ENCODE measurements around the gene MME. TPM values are rescaled to one million over a fixed set of nuclear protein-coding genes. Genes with fewer than 3 reads are reported as not detected.

Gene MME
- total RNA-seq (2022): 12.8 and 14.4 TPM in 2 replicates
- percentile 38 among the genes with signal in this experiment for Bru-seq, nascent RNA
- percentile 32 among the genes with signal in this experiment for BruChase-seq, experiment 1, labeled RNA remaining after a 6-hour chase
- BruChase-seq, experiment 2, labeled RNA remaining after a 2-hour chase: percentile 26 among the genes with signal in this experiment
- long read RNA-seq, partial matches to known transcripts: 4 of 9 reads
- long read RNA-seq, other reads (novel, unspliced or antisense): 4 of 9 reads

- CTCF ChIA-PET: no interaction called here
- peak; percentile 58 for DNase-seq
- no TSS peak for BruUV-seq (replicated peaks)
Measured at GRCh38 chr3:155079746-155080487, at the start of gene MME. MME (plus strand) TSS chr3:155080319; CDS start chr3:155084168, 3,849 bp downstream.

DNA sequence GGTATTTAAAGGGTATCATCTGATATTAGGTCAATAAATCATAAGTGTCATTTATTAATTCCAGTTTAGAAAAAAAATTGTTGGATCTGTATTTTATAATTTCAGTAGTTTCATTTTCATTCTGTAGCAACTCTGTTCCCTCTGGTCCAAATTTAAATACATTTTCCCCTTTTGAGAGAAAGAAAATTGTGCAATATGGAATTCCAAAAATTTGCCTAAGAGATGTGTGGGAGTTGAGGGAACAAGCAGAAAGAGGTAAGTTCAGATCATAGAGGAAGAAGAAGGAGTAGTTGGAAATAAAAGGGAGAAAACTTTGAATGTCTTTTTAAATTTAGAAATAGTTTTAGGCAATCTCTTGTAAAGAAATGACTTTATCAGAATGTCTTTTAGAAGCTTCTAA is 48.9 kb upstream of the MME start:
- H3K4me3 Mint-ChIP-seq (ENCODE audit: low read depth, unreplicated experiment): no peak overlapping the region
- BruUV-seq (replicated peaks): no TSS peak
- intact Hi-C loops (cut with micrococcal nuclease; ENCODE audit: unreplicated experiment): no loop called here

More at GRCh38 chr3:155079746-155080487, at the start of gene MME:
- TF ChIP-seq, protein P1, sequence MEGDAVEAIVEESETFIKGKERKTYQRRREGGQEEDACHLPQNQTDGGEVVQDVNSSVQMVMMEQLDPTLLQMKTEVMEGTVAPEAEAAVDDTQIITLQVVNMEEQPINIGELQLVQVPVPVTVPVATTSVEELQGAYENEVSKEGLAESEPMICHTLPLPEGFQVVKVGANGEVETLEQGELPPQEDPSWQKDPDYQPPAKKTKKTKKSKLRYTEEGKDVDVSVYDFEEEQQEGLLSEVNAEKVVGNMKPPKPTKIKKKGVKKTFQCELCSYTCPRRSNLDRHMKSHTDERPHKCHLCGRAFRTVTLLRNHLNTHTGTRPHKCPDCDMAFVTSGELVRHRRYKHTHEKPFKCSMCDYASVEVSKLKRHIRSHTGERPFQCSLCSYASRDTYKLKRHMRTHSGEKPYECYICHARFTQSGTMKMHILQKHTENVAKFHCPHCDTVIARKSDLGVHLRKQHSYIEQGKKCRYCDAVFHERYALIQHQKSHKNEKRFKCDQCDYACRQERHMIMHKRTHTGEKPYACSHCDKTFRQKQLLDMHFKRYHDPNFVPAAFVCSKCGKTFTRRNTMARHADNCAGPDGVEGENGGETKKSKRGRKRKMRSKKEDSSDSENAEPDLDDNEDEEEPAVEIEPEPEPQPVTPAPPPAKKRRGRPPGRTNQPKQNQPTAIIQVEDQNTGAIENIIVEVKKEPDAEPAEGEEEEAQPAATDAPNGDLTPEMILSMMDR (IDR thresholded peaks at IDR 0.05; ENCODE audit: unreplicated experiment): no peak
- intact Hi-C loops (cut with micrococcal nuclease; ENCODE audit: unreplicated experiment): loop anchor here (2.0 to 5.0 kb wide), 4 partner anchors 102 to 243 kb away; no protein-coding TSS in a partner anchor
- Mint-ChIP-seq H3K36me3 (ENCODE audit: insufficient read depth, unreplicated experiment) (peaks cover 25% of the 10 kb centered on the region), H3K4me3 (ENCODE audit: low read depth, unreplicated experiment) (peak within 1 kb of the TSS; percentile 94), H3K27ac (ENCODE audit: unreplicated experiment) (peak within 1 kb of the TSS; percentile 53), H3K9me3 (ENCODE audit: low read depth, unreplicated experiment) (no peaks in the 10 kb centered on the region), H3K4me1 (ENCODE audit: low read depth, unreplicated experiment) (peaks cover 24% of the 10 kb centered on the region), H3K27me3 (ENCODE audit: unreplicated experiment) (no peaks in the 10 kb centered on the region)

GRCh38 chr3:155032918-155033317 is 47.2 kb upstream of the MME start:
- H3K4me1 Mint-ChIP-seq (ENCODE audit: low read depth, unreplicated experiment): no peaks in the 10 kb centered on the region
- TF ChIP-seq, protein P1 (IDR thresholded peaks at IDR 0.05; ENCODE audit: unreplicated experiment): no peak
- no peaks in the 10 kb centered on the region for H3K36me3 Mint-ChIP-seq (ENCODE audit: insufficient read depth, unreplicated experiment)
- BruUV-seq (replicated peaks): no TSS peak
- no peak overlapping the region for H3K27ac Mint-ChIP-seq (ENCODE audit: unreplicated experiment)
- peaks cover 5% of the 10 kb centered on the region for H3K9me3 Mint-ChIP-seq (ENCODE audit: low read depth, unreplicated experiment)
- H3K27me3 Mint-ChIP-seq (ENCODE audit: unreplicated experiment): no peaks in the 10 kb centered on the region
- CTCF ChIA-PET: no interaction called here
- intact Hi-C loops (cut with micrococcal nuclease; ENCODE audit: unreplicated experiment): no loop called here
- no peak overlapping the region for H3K4me3 Mint-ChIP-seq (ENCODE audit: low read depth, unreplicated experiment)
- DNase-seq: no peak

More for the DNA sequence above, 48.9 kb upstream of the MME start:
- no peaks in the 10 kb centered on the region for H3K27me3 Mint-ChIP-seq (ENCODE audit: unreplicated experiment)
- CTCF ChIA-PET: no interaction called here
- no peak overlapping the region for H3K27ac Mint-ChIP-seq (ENCODE audit: unreplicated experiment)
- H3K4me1 Mint-ChIP-seq (ENCODE audit: low read depth, unreplicated experiment): no peaks in the 10 kb centered on the region
- TF ChIP-seq, protein P1 (IDR thresholded peaks at IDR 0.05; ENCODE audit: unreplicated experiment): no peak
- no peaks in the 10 kb centered on the region for H3K36me3 Mint-ChIP-seq (ENCODE audit: insufficient read depth, unreplicated experiment)
- no peaks in the 10 kb centered on the region for H3K9me3 Mint-ChIP-seq (ENCODE audit: low read depth, unreplicated experiment)
- no peak for DNase-seq

- CTCF ChIA-PET: no interaction called here
- H3K4me1 Mint-ChIP-seq (ENCODE audit: low read depth, unreplicated experiment): no peaks in the 10 kb centered on the region
- no peak overlapping the region for H3K27ac Mint-ChIP-seq (ENCODE audit: unreplicated experiment)
- no peak overlapping the region for H3K4me3 Mint-ChIP-seq (ENCODE audit: low read depth, unreplicated experiment)
- no TSS peak for BruUV-seq (replicated peaks)
- no peaks in the 10 kb centered on the region for H3K27me3 Mint-ChIP-seq (ENCODE audit: unreplicated experiment)
- intact Hi-C loops (cut with micrococcal nuclease; ENCODE audit: unreplicated experiment): no loop called here
- peaks cover 5% of the 10 kb centered on the region for H3K9me3 Mint-ChIP-seq (ENCODE audit: low read depth, unreplicated experiment)
- no peaks in the 10 kb centered on the region for H3K36me3 Mint-ChIP-seq (ENCODE audit: insufficient read depth, unreplicated experiment)
- DNase-seq: no peak
- TF ChIP-seq, protein P1 (IDR thresholded peaks at IDR 0.05; ENCODE audit: unreplicated experiment): no peak
Measured at GRCh38 chr3:155034786-155035185, 45.3 kb upstream of the MME start.

Data from Calu3 (cell line).